Endothelial cell of umbilical vein (primary cell): ENCODE measurements around the gene MAPK8IP3. TPM values are rescaled to one million over a fixed set of nuclear protein-coding genes. Genes with fewer than 3 reads are reported as not detected.

Experiments
- BruUV-seq: library from RNA; stranded (reverse); fragments of 400-500 nt; replicated peaks from 2 replicates; lab custom pipeline; 2021; lab: Mats Ljungman, UMichigan
- CTCF ChIA-PET: fragments of 300-600, 350-600 bp; sonication (Branson Sonifier 250); formaldehyde crosslinking; loops from one replicate; lab custom pipeline; 2021; ENCODE audit warnings: antibody characterized with exemption, inconsistent platforms; lab: Charles Lee
- POLR2A ChIA-PET: fragments of 300-600, 350-600 bp; sonication (Branson Sonifier 250); formaldehyde crosslinking; loops from one replicate; lab custom pipeline; 2021; ENCODE audit warnings: antibody characterized with exemption, inconsistent platforms; lab: Charles Lee
- DNase-seq: peaks from one replicate; pipeline ENCODE4 v3.0.0-alpha.2; 2011; ENCODE audit warnings: low read depth, low spot score
- FAIRE-seq: peaks from 2 replicates; lab custom pipeline; 2011; peaks lifted over from hg19 to GRCh38; lab: Jason Lieb, UNC
- H2AFZ ChIP-seq: 2 replicates; pipeline ENCODE4 v1.6.0; 2012; ENCODE audit warnings: low read depth, low read length, control low read depth, inconsistent platforms
- H3K27ac ChIP-seq: 2 replicates; pipeline ENCODE4 v1.5.1; 2011; ENCODE audit warnings: low read depth, mild to moderate bottlenecking, control low read depth, low read length, moderate library complexity; ENCODE audit not compliant: insufficient read depth
- H3K27me3 ChIP-seq, 2 experiments: 2 replicates each; pipeline versions ENCODE4 v1.6.0 to v1.6.1; 2011; ENCODE audit warnings: low read length in 2 of 2, mixed read lengths in 1 of 2; ENCODE audit not compliant: control insufficient read depth in 2 of 2, insufficient read depth in 2 of 2
- H3K36me3 ChIP-seq, 2 experiments: 2 replicates in 1 of 2; 3 replicates in 1 of 2; pipeline ENCODE4 v1.5.1; 2011; ENCODE audit warnings: low read length in 2 of 2, mild to moderate bottlenecking in 1 of 2, moderate library complexity in 1 of 2; ENCODE audit not compliant: control insufficient read depth in 2 of 2, insufficient read depth in 2 of 2; ENCODE audit errors: extremely low read depth in 1 of 2
- H3K4me1 ChIP-seq: 3 replicates; pipeline ENCODE4 v1.5.1; 2011; ENCODE audit warnings: mild to moderate bottlenecking, low read length; ENCODE audit not compliant: control insufficient read depth, insufficient read depth; ENCODE audit errors: extremely low read depth
- H3K4me2 ChIP-seq: 2 replicates; pipeline ENCODE4 v1.6.1; 2011; ENCODE audit warnings: low read length, control low read depth, mixed read lengths; ENCODE audit not compliant: insufficient read depth
- H3K4me3 ChIP-seq, 3 experiments: fragments of 200-600 bp in 1 of 3; sonication (generic), shearing (Covaris generic) in 1 of 3; replicated peaks in 1 of 3; 2 replicates each; pipeline ENCODE4 v1.5.1; 2011 to 2016; ENCODE audit warnings: control low read depth in 3 of 3, low read length in 3 of 3, mild to moderate bottlenecking in 2 of 3, inconsistent platforms in 1 of 3, low read depth in 1 of 3, moderate library complexity in 1 of 3; ENCODE audit not compliant: insufficient read depth in 1 of 3
- H3K79me2 ChIP-seq: 2 replicates; pipeline ENCODE4 v1.6.0; 2012; ENCODE audit warnings: low read length, inconsistent platforms; ENCODE audit not compliant: control insufficient read depth, insufficient read depth
- H3K9ac ChIP-seq: replicated peaks from 2 replicates; pipeline ENCODE3; 2011; ENCODE audit warnings: low read length, control low read depth; ENCODE audit not compliant: insufficient read depth; ENCODE audit errors: extremely low read depth
- H3K9me1 ChIP-seq: replicated peaks from 3 replicates; pipeline ENCODE4 v1.6.0; 2011; ENCODE audit warnings: mild to moderate bottlenecking, low read length; ENCODE audit not compliant: control insufficient read depth, insufficient read depth; ENCODE audit errors: extremely low read depth
- H3K9me3 ChIP-seq: replicated peaks from 2 replicates; pipeline ENCODE4 v1.5.1; 2012; ENCODE audit warnings: low read length, inconsistent platforms; ENCODE audit not compliant: control insufficient read depth, insufficient read depth
- H4K20me1 ChIP-seq: replicated peaks from 2 replicates; pipeline ENCODE3; 2011; ENCODE audit warnings: mild to moderate bottlenecking, low read length; ENCODE audit not compliant: control insufficient read depth, insufficient read depth; ENCODE audit errors: extremely low read depth
- CTCF ChIP-seq, 2 donors: IDR thresholded peaks; 1 replicate in 1 of 2; 2 replicates in 1 of 2; pipeline ENCODE4 v1.5.1; 2011; ENCODE audit warnings: low read length in 2 of 2, mild to moderate bottlenecking in 2 of 2, moderate library complexity in 2 of 2, control low read depth in 1 of 2, inconsistent platforms in 1 of 2, low read depth in 1 of 2; ENCODE audit not compliant: insufficient read depth in 1 of 2; ENCODE audit errors: extremely low read depth in 1 of 2
- EZH2 ChIP-seq: IDR thresholded peaks from 2 replicates; pipeline ENCODE4 v1.6.1; 2012; ENCODE audit warnings: borderline replicate concordance, low read depth, mild to moderate bottlenecking, moderate library complexity, low read length, inconsistent platforms; ENCODE audit not compliant: severe bottlenecking
- FOS ChIP-seq: IDR thresholded peaks from 2 replicates; pipeline ENCODE4 v1.6.1; 2011; ENCODE audit warnings: mild to moderate bottlenecking, low read length, moderate library complexity, borderline replicate concordance; ENCODE audit not compliant: insufficient read depth
- GATA2 ChIP-seq: IDR thresholded peaks from 2 replicates; pipeline ENCODE4 v1.7.0; 2011; ENCODE audit warnings: low read depth, mild to moderate bottlenecking, moderate library complexity, mixed read lengths, low read length; ENCODE audit not compliant: insufficient read length, insufficient read depth
- JUN ChIP-seq: IDR thresholded peaks from 2 replicates; pipeline ENCODE4 v1.6.1; 2011; ENCODE audit warnings: borderline replicate concordance, low read depth; ENCODE audit not compliant: insufficient read length, insufficient read depth
- MYC ChIP-seq: IDR thresholded peaks from one replicate; pipeline ENCODE4 v1.6.1; 2011; ENCODE audit warnings: mild to moderate bottlenecking, low read depth, low read length
- POLR2A ChIP-seq: IDR thresholded peaks from 2 replicates; pipeline ENCODE4 v1.6.1; 2012; ENCODE audit warnings: low read depth, mild to moderate bottlenecking, control low read depth, low read length
- POLR2AphosphoS5 ChIP-seq: IDR thresholded peaks from 2 replicates; pipeline ENCODE4 v1.6.1; 2012; ENCODE audit warnings: low read depth, mild to moderate bottlenecking, control low read depth, low read length, moderate library complexity; ENCODE audit not compliant: insufficient read depth
- dilution Hi-C: fragments of 300-500 bp; cut with MboI; formaldehyde crosslinking; loops from one replicate; pipeline ENCODE4 v1.15.0; 2019; ENCODE audit warnings: low sequenced_read_pairs; ENCODE audit not compliant: extremely low pct_ligation_motif_present
- intact Hi-C: fragments of 100-400 bp; cut with micrococcal nuclease; formaldehyde crosslinking; loops from one replicate; pipeline ENCODE4 v1.10.0; 2022
- polyA plus RNA-seq, 4 experiments: library from polyadenylated mRNA; depleted of rRNA in 3 of 4; stranded (reverse) in 3 of 4; unstranded in 1 of 4; fragments of >200 nt; gene quantifications; 2 replicates each; pipeline versions ENCODE4 v1.2.1 to v1.2.3, GENCODE V29; 2011 to 2012; ENCODE audit warnings: missing spikeins in 1 of 4
- total RNA-seq: library from RNA; stranded (reverse); gene quantifications from 2 replicates; pipeline ENCODE4 v1.2.3, GENCODE V29; 2021
- TF ChIP-seq, protein P1 (sequence below): IDR thresholded peaks from 2 replicates; pipeline ENCODE4 v1.6.1; 2011; ENCODE audit not compliant: insufficient read depth, insufficient read length

The MAPK8IP3 gene
- total and polyA plus RNA-seq, 2 donors (not counting 3 experiments of a cell fraction or from before 2014, with no cell fraction given): 40.7 to 92.2 TPM

DNA sequence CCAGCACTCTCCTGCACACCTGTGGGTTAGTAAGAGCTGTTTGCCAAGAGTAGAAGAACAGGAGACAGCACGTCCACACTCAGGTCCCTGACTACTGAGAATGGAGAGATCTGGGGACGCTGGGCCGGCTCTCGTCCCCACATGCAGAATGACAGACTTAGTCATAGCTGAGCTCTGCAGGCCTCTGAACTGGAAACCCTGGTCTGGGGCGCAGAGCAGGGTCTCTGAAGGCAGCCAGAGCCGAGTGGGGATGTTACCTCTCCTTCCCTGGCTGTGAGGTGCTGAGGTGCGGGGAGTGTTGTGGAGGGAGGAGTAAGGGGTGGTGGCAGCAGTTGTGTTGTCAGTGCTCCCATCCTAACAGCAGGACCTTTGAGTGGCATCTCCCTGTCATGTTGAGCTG lies 35.1 kb upstream of the MAPK8IP3 start:
- no peak for DNase-seq
- dilution Hi-C loops (no loop called here), intact Hi-C loops (no loop called here)
- H3K4me1 ChIP-seq: peaks cover 8% of the 10 kb centered on the region
- H3K27me3 ChIP-seq: no peaks in the 10 kb centered on the region
- H3K36me3 ChIP-seq: peaks cover 26 to 81% of the 10 kb centered on the region in 2 experiments
- POLR2A ChIA-PET: no interaction called here
- no peaks in the 10 kb centered on the region for H3K79me2 ChIP-seq
- no peaks in the 10 kb centered on the region for H3K9me1 ChIP-seq
- no peak for FAIRE-seq
- BruUV-seq: no TSS peak
- H2AFZ ChIP-seq: no peak overlapping the region
- H3K4me3 ChIP-seq: no peak overlapping the region
- CTCF ChIA-PET: interaction anchor here (0.7 to 1.6 kb wide), 2 partner anchors 53 to 445 kb away, joined by 3 to 4 read pairs; no protein-coding TSS in a partner anchor
- no peak overlapping the region for H3K9ac ChIP-seq
- H3K4me2 ChIP-seq: no peak overlapping the region
- H3K27ac ChIP-seq: no peak overlapping the region
- H3K9me3 ChIP-seq: no peaks in the 10 kb centered on the region
- TF ChIP-seq EZH2: no peak
- no peak for TF ChIP-seq CTCF (IDR thresholded peaks at IDR 0.05; ENCODE audit: extremely low read depth in 1 of 2, insufficient read depth in 1 of 2, low read depth in 1 of 2, low read length in 2 of 2)
- TF ChIP-seq JUN: no peak
- no peaks in the 10 kb centered on the region for H4K20me1 ChIP-seq

DNA sequence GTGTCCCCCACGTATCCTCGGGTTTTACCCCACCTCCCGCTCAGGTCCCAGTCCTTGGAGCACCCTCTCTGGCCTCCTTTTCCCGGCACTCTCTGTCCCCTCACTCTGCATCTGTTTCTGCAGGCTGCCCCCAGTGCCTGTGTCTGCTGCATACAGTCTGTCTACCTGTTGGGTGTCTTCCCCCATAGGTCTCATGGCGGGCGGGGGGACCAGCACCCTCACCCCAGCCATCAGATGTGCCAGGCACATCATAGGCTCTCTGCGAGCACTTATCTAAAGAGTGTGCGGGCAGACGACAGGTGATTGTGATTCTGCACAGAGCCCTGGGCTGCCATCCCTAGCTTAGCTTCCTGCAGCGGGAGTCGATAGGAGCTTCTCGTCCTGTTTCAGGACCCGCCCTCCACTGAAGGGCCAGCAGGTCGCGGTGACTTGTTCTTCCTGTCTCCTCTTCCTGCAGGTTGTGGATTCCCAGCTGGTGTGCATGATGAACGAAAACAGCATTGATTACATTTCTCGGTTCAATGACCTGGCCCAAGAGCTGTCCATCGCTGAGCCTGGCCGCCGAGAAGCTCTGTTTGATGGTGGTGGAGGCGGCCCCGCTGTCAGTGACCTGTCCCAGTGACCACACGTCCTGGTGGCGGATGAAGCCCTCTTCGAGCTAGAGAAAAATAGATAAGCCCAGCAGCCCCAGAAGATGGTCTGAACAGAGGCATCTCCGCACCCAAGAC lies 32.4 kb upstream of the MAPK8IP3 start:
- dilution Hi-C loops: no loop called here
- no peak overlapping the region for H2AFZ ChIP-seq
- H4K20me1 ChIP-seq: no peaks in the 10 kb centered on the region
- H3K79me2 ChIP-seq: peaks cover 3% of the 10 kb centered on the region
- DNase-seq (no peak), FAIRE-seq (no peak)
- H3K9me3 ChIP-seq: no peaks in the 10 kb centered on the region
- BruUV-seq: no TSS peak
- peaks cover 8% of the 10 kb centered on the region for H3K4me1 ChIP-seq
- no peaks in the 10 kb centered on the region for H3K27me3 ChIP-seq
- H3K27ac ChIP-seq: no peak overlapping the region
- no peaks in the 10 kb centered on the region for H3K9me1 ChIP-seq
- no peak overlapping the region for H3K4me2 ChIP-seq
- no peak overlapping the region for H3K9ac ChIP-seq
- intact Hi-C loops: no loop called here
- POLR2A ChIA-PET: no interaction called here
- no peak overlapping the region for H3K4me3 ChIP-seq
- TF ChIP-seq GATA2 (no peak), EZH2 (no peak), CTCF (IDR thresholded peaks at IDR 0.05; ENCODE audit: extremely low read depth in 1 of 2, insufficient read depth in 1 of 2, low read depth in 1 of 2, low read length in 2 of 2) (no peak), FOS (no peak), MYC (no peak), JUN (no peak), POLR2A (no peak), POLR2AphosphoS5 (no peak)
- TF ChIP-seq, protein P1, sequence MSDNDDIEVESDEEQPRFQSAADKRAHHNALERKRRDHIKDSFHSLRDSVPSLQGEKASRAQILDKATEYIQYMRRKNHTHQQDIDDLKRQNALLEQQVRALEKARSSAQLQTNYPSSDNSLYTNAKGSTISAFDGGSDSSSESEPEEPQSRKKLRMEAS: no peak
- H3K36me3 ChIP-seq: peaks cover 13 to 57% of the 10 kb centered on the region in 2 experiments
- CTCF ChIA-PET: interaction anchor here (5.9 kb wide), 1 partner anchor 33 kb away, joined by 52 read pairs; the partner anchor contains the start of gene MAPK8IP3
